ENCODE results near the gene FNDC3A.
"Not testable (repeated sequence)": the region's sequence is repeated elsewhere in the genome, so short reads cannot be mapped to it uniquely, and the experiment has no call there.

Gene FNDC3A

GRCh38 chr13:49063011-49063410, 87.3 kb downstream of the FNDC3A start:
- Histone ChIP-seq H3K4me1 (ENCODE audit: control insufficient read depth, insufficient read depth, low read length) (peaks cover 9% of the 10 kb centered on the region), H3K9me3 (ENCODE audit: control insufficient read depth, low read length) (no peaks in the 10 kb centered on the region), H3K36me3 (ENCODE audit: control insufficient read depth, insufficient read depth, low read length, severe bottlenecking) (no peaks in the 10 kb centered on the region), H3K4me3 (ENCODE audit: low read length) (no peak overlapping the region), H3K27me3 (replicated peaks; ENCODE audit: control insufficient read depth, insufficient read depth, low read length) (no peaks in the 10 kb centered on the region), H3K9ac (ENCODE audit: low read length) (no peak overlapping the region)
- peak; percentile 14 for DNase-seq (ENCODE audit: low read depth)

GRCh38 chr13:49063497-49063896, 87.8 kb downstream of the FNDC3A start:
- H3K36me3 ChIP-seq (ENCODE audit: control insufficient read depth, insufficient read depth, low read length, severe bottlenecking), result no peaks in the 10 kb centered on the region
- no peak overlapping the region for H3K9ac ChIP-seq (ENCODE audit: low read length)
- peak; percentile 76 for DNase-seq (ENCODE audit: low read depth)
- H3K27me3 ChIP-seq (replicated peaks; ENCODE audit: control insufficient read depth, insufficient read depth, low read length), result no peaks in the 10 kb centered on the region
- no peaks in the 10 kb centered on the region for H3K9me3 ChIP-seq (ENCODE audit: control insufficient read depth, low read length)
- H3K4me1 ChIP-seq (ENCODE audit: control insufficient read depth, insufficient read depth, low read length), result peaks cover 9% of the 10 kb centered on the region
- no peak overlapping the region for H3K4me3 ChIP-seq (ENCODE audit: low read length)

GRCh38 chr13:49064476-49064875, 88.8 kb downstream of the FNDC3A start:
- no peak overlapping the region for H3K9ac ChIP-seq (ENCODE audit: low read length)
- no peak for DNase-seq (ENCODE audit: low read depth)
- H3K36me3 ChIP-seq (ENCODE audit: control insufficient read depth, insufficient read depth, low read length, severe bottlenecking), result no peaks in the 10 kb centered on the region
- no peaks in the 10 kb centered on the region for H3K9me3 ChIP-seq (ENCODE audit: control insufficient read depth, low read length)
- no peaks in the 10 kb centered on the region for H3K27me3 ChIP-seq (replicated peaks; ENCODE audit: control insufficient read depth, insufficient read depth, low read length)
- H3K4me3 ChIP-seq (ENCODE audit: low read length), result no peak overlapping the region
- H3K4me1 ChIP-seq (ENCODE audit: control insufficient read depth, insufficient read depth, low read length), result peaks cover 9% of the 10 kb centered on the region

- no peak for DNase-seq (ENCODE audit: low read depth)
- no peaks in the 10 kb centered on the region for H3K27me3 ChIP-seq (replicated peaks; ENCODE audit: control insufficient read depth, insufficient read depth, low read length)
- no peaks in the 10 kb centered on the region for H3K9me3 ChIP-seq (ENCODE audit: control insufficient read depth, low read length)
- no peaks in the 10 kb centered on the region for H3K36me3 ChIP-seq (ENCODE audit: control insufficient read depth, insufficient read depth, low read length, severe bottlenecking)
- H3K4me1 ChIP-seq (ENCODE audit: control insufficient read depth, insufficient read depth, low read length), result peaks cover 6% of the 10 kb centered on the region
- no peak overlapping the region for H3K9ac ChIP-seq (ENCODE audit: low read length)
- no peak overlapping the region for H3K4me3 ChIP-seq (ENCODE audit: low read length)
Measured at GRCh38 chr13:49066856-49067255, 91.1 kb downstream of the FNDC3A start.

GRCh38 chr13:49068498-49068897, 92.8 kb downstream of the FNDC3A start:
- not testable (repeated sequence) for H3K36me3 ChIP-seq (ENCODE audit: control insufficient read depth, insufficient read depth, low read length, severe bottlenecking); H3K9me3 ChIP-seq (ENCODE audit: control insufficient read depth, low read length); H3K9ac ChIP-seq (ENCODE audit: low read length); H3K27me3 ChIP-seq (replicated peaks; ENCODE audit: control insufficient read depth, insufficient read depth, low read length); H3K4me1 ChIP-seq (ENCODE audit: control insufficient read depth, insufficient read depth, low read length); H3K4me3 ChIP-seq (ENCODE audit: low read length); DNase-seq (ENCODE audit: low read depth)

- H3K9me3 ChIP-seq (ENCODE audit: control insufficient read depth, low read length); H3K27me3 ChIP-seq (replicated peaks; ENCODE audit: control insufficient read depth, insufficient read depth, low read length); DNase-seq (ENCODE audit: low read depth); H3K4me1 ChIP-seq (ENCODE audit: control insufficient read depth, insufficient read depth, low read length); H3K36me3 ChIP-seq (ENCODE audit: control insufficient read depth, insufficient read depth, low read length, severe bottlenecking); H3K4me3 ChIP-seq (ENCODE audit: low read length); H3K9ac ChIP-seq (ENCODE audit: low read length): not testable (repeated sequence)
Measured at GRCh38 chr13:49070021-49070420, 94.3 kb downstream of the FNDC3A start.

- Histone ChIP-seq H3K4me3 (ENCODE audit: low read length) (no peak overlapping the region), H3K9ac (ENCODE audit: low read length) (no peak overlapping the region), H3K4me1 (ENCODE audit: control insufficient read depth, insufficient read depth, low read length) (no peaks in the 10 kb centered on the region), H3K27me3 (replicated peaks; ENCODE audit: control insufficient read depth, insufficient read depth, low read length) (no peaks in the 10 kb centered on the region), H3K36me3 (ENCODE audit: control insufficient read depth, insufficient read depth, low read length, severe bottlenecking) (no peaks in the 10 kb centered on the region), H3K9me3 (ENCODE audit: control insufficient read depth, low read length) (no peaks in the 10 kb centered on the region)
- DNase-seq (ENCODE audit: low read depth), result peak; percentile 48
Measured at GRCh38 chr13:49071341-49071937, 95.7 kb downstream of the FNDC3A start.

GRCh38 chr13:49082653-49083536, 107.2 kb downstream of the FNDC3A start:
- Histone ChIP-seq H3K9ac (ENCODE audit: low read length) (no peak overlapping the region), H3K4me3 (ENCODE audit: low read length) (no peak overlapping the region), H3K4me1 (ENCODE audit: control insufficient read depth, insufficient read depth, low read length) (peaks cover 7% of the 10 kb centered on the region), H3K36me3 (ENCODE audit: control insufficient read depth, insufficient read depth, low read length, severe bottlenecking) (no peaks in the 10 kb centered on the region), H3K9me3 (ENCODE audit: control insufficient read depth, low read length) (no peaks in the 10 kb centered on the region), H3K27me3 (replicated peaks; ENCODE audit: control insufficient read depth, insufficient read depth, low read length) (no peaks in the 10 kb centered on the region)
- peak; percentile 72 for DNase-seq (ENCODE audit: low read depth)

GRCh38 chr13:49084961-49085360, 109.2 kb downstream of the FNDC3A start:
- H3K4me3 ChIP-seq (ENCODE audit: low read length), result no peak overlapping the region
- H3K36me3 ChIP-seq (ENCODE audit: control insufficient read depth, insufficient read depth, low read length, severe bottlenecking), result no peaks in the 10 kb centered on the region
- H3K27me3 ChIP-seq (replicated peaks; ENCODE audit: control insufficient read depth, insufficient read depth, low read length), result no peaks in the 10 kb centered on the region
- no peaks in the 10 kb centered on the region for H3K9me3 ChIP-seq (ENCODE audit: control insufficient read depth, low read length)
- H3K4me1 ChIP-seq (ENCODE audit: control insufficient read depth, insufficient read depth, low read length), result peaks cover 7% of the 10 kb centered on the region
- no peak overlapping the region for H3K9ac ChIP-seq (ENCODE audit: low read length)
- DNase-seq (ENCODE audit: low read depth), result no peak

GRCh38 chr13:49086722-49087121, 111.0 kb downstream of the FNDC3A start:
- H3K4me3 ChIP-seq (ENCODE audit: low read length), result no peak overlapping the region
- H3K36me3 ChIP-seq (ENCODE audit: control insufficient read depth, insufficient read depth, low read length, severe bottlenecking), result no peaks in the 10 kb centered on the region
- H3K4me1 ChIP-seq (ENCODE audit: control insufficient read depth, insufficient read depth, low read length), result peaks cover 7% of the 10 kb centered on the region
- H3K9ac ChIP-seq (ENCODE audit: low read length), result no peak overlapping the region
- no peaks in the 10 kb centered on the region for H3K9me3 ChIP-seq (ENCODE audit: control insufficient read depth, low read length)
- no peaks in the 10 kb centered on the region for H3K27me3 ChIP-seq (replicated peaks; ENCODE audit: control insufficient read depth, insufficient read depth, low read length)
- peak; percentile 71 for DNase-seq (ENCODE audit: low read depth)

- Histone ChIP-seq H3K9ac (ENCODE audit: low read length) (no peak overlapping the region), H3K27me3 (replicated peaks; ENCODE audit: control insufficient read depth, insufficient read depth, low read length) (no peaks in the 10 kb centered on the region), H3K9me3 (ENCODE audit: control insufficient read depth, low read length) (no peaks in the 10 kb centered on the region), H3K4me1 (ENCODE audit: control insufficient read depth, insufficient read depth, low read length) (peaks cover 19% of the 10 kb centered on the region), H3K36me3 (ENCODE audit: control insufficient read depth, insufficient read depth, low read length, severe bottlenecking) (no peaks in the 10 kb centered on the region), H3K4me3 (ENCODE audit: low read length) (no peak overlapping the region)
- DNase-seq (ENCODE audit: low read depth), result no peak
Measured at GRCh38 chr13:49093376-49093775, 117.7 kb downstream of the FNDC3A start.
